Vagina (tissue), 2 donors: ENCODE results near the gene SOD2. TPM values are rescaled to one million over a fixed set of nuclear protein-coding genes. Genes with fewer than 3 reads are reported as not detected.

ENCODE experiments used
- DNase-seq, 2 donors: peaks; one replicate each; pipeline ENCODE4 v3.0.0-alpha.2; 2017; ENCODE audit errors: extremely low spot score in 2 of 2
- H3K27ac ChIP-seq: fragments of 200-600 bp; sonication (generic); one replicate; pipeline ENCODE4 v1.5.1; 2019
- H3K27me3 ChIP-seq: fragments of 200-600 bp; sonication (generic); one replicate; pipeline ENCODE4 v1.5.1; 2019
- H3K36me3 ChIP-seq, 2 donors: fragments of 200-600 bp; sonication (generic); one replicate each; pipeline ENCODE4 v1.5.1; 2017 to 2019
- H3K4me1 ChIP-seq: fragments of 200-600 bp; sonication (generic); one replicate; pipeline ENCODE4 v1.5.1; 2019
- H3K4me3 ChIP-seq, 2 donors: fragments of 200-600 bp; sonication (generic); 1 replicate in 1 of 2; 2 replicates in 1 of 2; pipeline ENCODE4 v1.5.1; 2016 to 2019
- H3K9me3 ChIP-seq: fragments of 200-600 bp; sonication (generic); one replicate; pipeline ENCODE4 v1.5.1; 2019
- CTCF ChIP-seq, 3 experiments: fragments of 450-650 bp in 2 of 3; fragments of 200-600 bp in 1 of 3; sonication (generic) in 1 of 3; IDR thresholded peaks; one replicate each; pipeline ENCODE4 v1.5.1; 2017 to 2019; ENCODE audit warnings: antibody characterized with exemption in 3 of 3, mild to moderate bottlenecking in 2 of 3, moderate library complexity in 2 of 3
- POLR2A ChIP-seq, 2 donors: fragments of 450-650 bp; IDR thresholded peaks; one replicate each; pipeline ENCODE4 v1.6.1; 2017; ENCODE audit warnings: antibody characterized with exemption in 2 of 2, mild to moderate bottlenecking in 2 of 2, moderate library complexity in 2 of 2
- POLR2AphosphoS5 ChIP-seq, 2 donors: sonication (generic); formaldehyde crosslinking; IDR thresholded peaks; one replicate each; pipeline ENCODE4 v1.9.0; 2017; ENCODE audit warnings: antibody characterized with exemption in 2 of 2, mild to moderate bottlenecking in 2 of 2, low read depth in 1 of 2; ENCODE audit not compliant: insufficient read depth in 1 of 2
- intact Hi-C: fragments of 100-400 bp; cut with DNase I; formaldehyde crosslinking; loops from one replicate; pipeline ENCODE4 v1.15.1; 2023
- total RNA-seq: library from RNA; depleted of rRNA; stranded (reverse); fragments of >200 nt; gene quantifications from one replicate; pipeline ENCODE4 v1.2.3, GENCODE V29; 2016

Gene SOD2
- total RNA-seq, 1 donor from 2014 or later = 597 TPM

- Histone ChIP-seq H3K4me3 (no peak overlapping the region), H3K36me3 (peaks cover 6 to 75% of the 10 kb centered on the region in 2 donors), H3K9me3 (no peaks in the 10 kb centered on the region), H3K4me1 (peaks cover 74% of the 10 kb centered on the region), H3K27ac (no peak overlapping the region), H3K27me3 (no peaks in the 10 kb centered on the region)
- intact Hi-C loops = no loop called here
- DNase-seq = no peak
- TF ChIP-seq POLR2AphosphoS5 (IDR thresholded peaks at IDR 0.05; ENCODE audit: insufficient read depth in 1 of 2, low read depth in 1 of 2) (no peak), CTCF (IDR thresholded peaks at IDR 0.05) (no peak), POLR2A (IDR thresholded peaks at IDR 0.05) (no peak)
Observed at GRCh38 chr6:159687341-159687740, 5.7 kb downstream of the SOD2 start.

- Histone ChIP-seq H3K27ac (no peak overlapping the region), H3K36me3 (peaks cover 6 to 77% of the 10 kb centered on the region in 2 donors), H3K27me3 (no peaks in the 10 kb centered on the region), H3K9me3 (no peaks in the 10 kb centered on the region), H3K4me3 (no peak overlapping the region), H3K4me1 (peaks cover 75% of the 10 kb centered on the region)
- no peak for DNase-seq
- no peak for TF ChIP-seq CTCF (IDR thresholded peaks at IDR 0.05)
- TF ChIP-seq POLR2AphosphoS5 (IDR thresholded peaks at IDR 0.05; ENCODE audit: insufficient read depth in 1 of 2, low read depth in 1 of 2) = no peak
- no peak for TF ChIP-seq POLR2A (IDR thresholded peaks at IDR 0.05)
- intact Hi-C loops = no loop called here
Observed at GRCh38 chr6:159686703-159687102, 6.3 kb downstream of the SOD2 start.

- no peak for DNase-seq
- H3K27me3 ChIP-seq = no peaks in the 10 kb centered on the region
- H3K4me3 ChIP-seq = no peak overlapping the region
- no peaks in the 10 kb centered on the region for H3K9me3 ChIP-seq
- H3K4me1 ChIP-seq = peaks cover 79% of the 10 kb centered on the region
- H3K27ac ChIP-seq = no peak overlapping the region
- TF ChIP-seq POLR2A (IDR thresholded peaks at IDR 0.05) = no peak
- no peak for TF ChIP-seq POLR2AphosphoS5 (IDR thresholded peaks at IDR 0.05; ENCODE audit: insufficient read depth in 1 of 2, low read depth in 1 of 2)
- no peak for TF ChIP-seq CTCF (IDR thresholded peaks at IDR 0.05)
- intact Hi-C loops = no loop called here
- H3K36me3 ChIP-seq = peaks cover 6 to 80% of the 10 kb centered on the region in 2 donors
Observed at GRCh38 chr6:159686040-159686439, 7.0 kb downstream of the SOD2 start.

- H3K36me3 ChIP-seq = peaks cover 2 to 70% of the 10 kb centered on the region in 2 donors
- peaks cover 76% of the 10 kb centered on the region for H3K4me1 ChIP-seq
- H3K27me3 ChIP-seq = no peaks in the 10 kb centered on the region
- intact Hi-C loops = no loop called here
- no peak for TF ChIP-seq CTCF (IDR thresholded peaks at IDR 0.05)
- TF ChIP-seq POLR2A (IDR thresholded peaks at IDR 0.05) = no peak
- TF ChIP-seq POLR2AphosphoS5 (IDR thresholded peaks at IDR 0.05; ENCODE audit: insufficient read depth in 1 of 2, low read depth in 1 of 2) = no peak
- no peak for DNase-seq
- H3K9me3 ChIP-seq = no peaks in the 10 kb centered on the region
- no peak overlapping the region for H3K27ac ChIP-seq
- no peak overlapping the region for H3K4me3 ChIP-seq
Observed at GRCh38 chr6:159684013-159684304, 9.1 kb downstream of the SOD2 start.

- Histone ChIP-seq H3K36me3 (peaks cover 0 to 70% of the 10 kb centered on the region in 2 donors), H3K4me1 (peaks cover 64% of the 10 kb centered on the region)
- intact Hi-C loops = no loop called here
Observed at GRCh38 chr6:159682810-159683209, 10.2 kb downstream of the SOD2 start.

More at GRCh38 chr6:159682810-159683209, 10.2 kb downstream of the SOD2 start:
- H3K27ac ChIP-seq = no peak overlapping the region
- H3K4me3 ChIP-seq = no peak overlapping the region
- no peak for DNase-seq
- TF ChIP-seq POLR2AphosphoS5 (IDR thresholded peaks at IDR 0.05; ENCODE audit: insufficient read depth in 1 of 2, low read depth in 1 of 2) = no peak
- no peak for TF ChIP-seq POLR2A (IDR thresholded peaks at IDR 0.05)
- no peaks in the 10 kb centered on the region for H3K27me3 ChIP-seq
- H3K9me3 ChIP-seq = no peaks in the 10 kb centered on the region
